OCI-LY7 (cell line): ENCODE results near the gene MRPS18A.

Experiments used
- EZH2phosphoT487 ChIP-seq: fragments of 200-600 bp; sonication (generic); IDR thresholded peaks from 2 replicates; pipeline ENCODE4 v1.6.1; 2018; ENCODE audit warnings: low read depth, borderline replicate concordance, mild to moderate bottlenecking, mixed run types, antibody characterized with exemption, low read length, moderate library complexity, mixed read lengths
- TF ChIP-seq, protein P1 (sequence below): fragments of 200-600 bp; sonication (generic); conservative IDR thresholded peaks from 2 replicates; pipeline ENCODE4 v1.5.1; 2014; ENCODE audit warnings: mild to moderate bottlenecking, antibody characterized with exemption, low read length, moderate library complexity, mixed read lengths

DNA sequence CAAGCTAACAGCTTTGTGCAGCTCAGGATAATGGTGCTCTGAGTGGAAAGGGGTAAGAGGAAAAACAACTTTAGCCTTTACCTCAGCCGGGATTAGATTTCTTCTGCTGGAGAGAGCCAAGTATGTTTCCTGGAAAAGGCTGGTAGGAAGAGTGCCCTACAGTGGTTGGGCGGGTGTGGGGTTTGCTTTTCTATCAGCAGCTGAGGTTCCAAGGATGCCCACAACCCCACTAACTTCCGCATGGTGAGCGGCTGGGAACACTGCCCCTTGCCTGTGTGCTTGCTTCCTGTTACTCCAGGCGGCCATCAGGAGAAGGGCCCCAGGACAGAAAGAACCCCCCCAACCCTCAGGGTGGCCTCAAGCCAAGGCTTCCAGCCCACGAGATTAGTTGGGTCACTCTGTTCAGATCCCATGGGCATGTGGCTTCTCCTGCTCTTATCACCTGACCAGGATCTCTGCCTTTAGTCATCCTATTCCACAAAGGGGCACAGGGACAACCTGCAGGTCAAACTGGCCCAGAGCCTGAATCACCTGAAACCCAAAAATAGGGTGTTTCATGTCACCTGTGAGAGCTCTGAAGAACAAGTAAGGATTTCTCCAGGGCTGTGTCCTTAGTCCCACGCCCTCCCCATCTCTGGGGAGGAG lies 10.5 kb downstream of the MRPS18A start:
- TF ChIP-seq, protein P1, sequence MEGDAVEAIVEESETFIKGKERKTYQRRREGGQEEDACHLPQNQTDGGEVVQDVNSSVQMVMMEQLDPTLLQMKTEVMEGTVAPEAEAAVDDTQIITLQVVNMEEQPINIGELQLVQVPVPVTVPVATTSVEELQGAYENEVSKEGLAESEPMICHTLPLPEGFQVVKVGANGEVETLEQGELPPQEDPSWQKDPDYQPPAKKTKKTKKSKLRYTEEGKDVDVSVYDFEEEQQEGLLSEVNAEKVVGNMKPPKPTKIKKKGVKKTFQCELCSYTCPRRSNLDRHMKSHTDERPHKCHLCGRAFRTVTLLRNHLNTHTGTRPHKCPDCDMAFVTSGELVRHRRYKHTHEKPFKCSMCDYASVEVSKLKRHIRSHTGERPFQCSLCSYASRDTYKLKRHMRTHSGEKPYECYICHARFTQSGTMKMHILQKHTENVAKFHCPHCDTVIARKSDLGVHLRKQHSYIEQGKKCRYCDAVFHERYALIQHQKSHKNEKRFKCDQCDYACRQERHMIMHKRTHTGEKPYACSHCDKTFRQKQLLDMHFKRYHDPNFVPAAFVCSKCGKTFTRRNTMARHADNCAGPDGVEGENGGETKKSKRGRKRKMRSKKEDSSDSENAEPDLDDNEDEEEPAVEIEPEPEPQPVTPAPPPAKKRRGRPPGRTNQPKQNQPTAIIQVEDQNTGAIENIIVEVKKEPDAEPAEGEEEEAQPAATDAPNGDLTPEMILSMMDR, result no peak
- TF ChIP-seq EZH2phosphoT487, result no peak
